ENCODE data around the gene TSEN34. TPM values are rescaled to one million over a fixed set of nuclear protein-coding genes. Genes with fewer than 3 reads are reported as not detected.
"Not testable (repeated sequence)": the region's sequence is repeated elsewhere in the genome, so short reads cannot be mapped to it uniquely, and the experiment has no call there.

Gene TSEN34
- total RNA-seq, 1 experiment from 2014 or later, result 122 TPM

DNA sequence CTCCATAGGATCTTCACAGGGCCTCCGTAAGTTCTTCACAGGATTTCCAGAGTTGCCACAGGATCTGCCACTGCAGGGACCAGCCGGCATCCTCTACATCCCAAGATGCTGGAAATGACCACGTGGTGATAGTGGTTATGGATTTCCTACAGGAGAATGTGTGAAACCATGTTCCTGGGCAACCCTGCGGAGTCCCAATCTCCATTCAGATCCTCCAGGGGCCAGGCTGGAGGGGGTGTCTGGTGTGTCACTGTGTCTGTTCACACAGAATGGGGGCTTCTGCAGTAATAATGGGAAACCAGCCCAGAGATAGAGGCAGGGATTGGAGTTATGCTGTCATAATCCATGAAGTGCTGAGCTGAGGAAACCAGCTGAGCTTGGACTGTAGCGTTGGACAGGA is 42.8 kb downstream of the TSEN34 start:
- TF ChIP-seq EZH2phosphoT487 (IDR thresholded peaks at IDR 0.05; ENCODE audit: borderline replicate concordance, low read length) (no peak), EZH2 (IDR thresholded peaks at IDR 0.05; ENCODE audit: low read length, unreplicated experiment) (no peak)
- TF ChIP-seq, protein P1, sequence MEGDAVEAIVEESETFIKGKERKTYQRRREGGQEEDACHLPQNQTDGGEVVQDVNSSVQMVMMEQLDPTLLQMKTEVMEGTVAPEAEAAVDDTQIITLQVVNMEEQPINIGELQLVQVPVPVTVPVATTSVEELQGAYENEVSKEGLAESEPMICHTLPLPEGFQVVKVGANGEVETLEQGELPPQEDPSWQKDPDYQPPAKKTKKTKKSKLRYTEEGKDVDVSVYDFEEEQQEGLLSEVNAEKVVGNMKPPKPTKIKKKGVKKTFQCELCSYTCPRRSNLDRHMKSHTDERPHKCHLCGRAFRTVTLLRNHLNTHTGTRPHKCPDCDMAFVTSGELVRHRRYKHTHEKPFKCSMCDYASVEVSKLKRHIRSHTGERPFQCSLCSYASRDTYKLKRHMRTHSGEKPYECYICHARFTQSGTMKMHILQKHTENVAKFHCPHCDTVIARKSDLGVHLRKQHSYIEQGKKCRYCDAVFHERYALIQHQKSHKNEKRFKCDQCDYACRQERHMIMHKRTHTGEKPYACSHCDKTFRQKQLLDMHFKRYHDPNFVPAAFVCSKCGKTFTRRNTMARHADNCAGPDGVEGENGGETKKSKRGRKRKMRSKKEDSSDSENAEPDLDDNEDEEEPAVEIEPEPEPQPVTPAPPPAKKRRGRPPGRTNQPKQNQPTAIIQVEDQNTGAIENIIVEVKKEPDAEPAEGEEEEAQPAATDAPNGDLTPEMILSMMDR (conservative IDR thresholded peaks at IDR 0.05; ENCODE audit: low read depth, low read length), result no peak
- BruUV-seq (replicated peaks), result no TSS peak

DNA sequence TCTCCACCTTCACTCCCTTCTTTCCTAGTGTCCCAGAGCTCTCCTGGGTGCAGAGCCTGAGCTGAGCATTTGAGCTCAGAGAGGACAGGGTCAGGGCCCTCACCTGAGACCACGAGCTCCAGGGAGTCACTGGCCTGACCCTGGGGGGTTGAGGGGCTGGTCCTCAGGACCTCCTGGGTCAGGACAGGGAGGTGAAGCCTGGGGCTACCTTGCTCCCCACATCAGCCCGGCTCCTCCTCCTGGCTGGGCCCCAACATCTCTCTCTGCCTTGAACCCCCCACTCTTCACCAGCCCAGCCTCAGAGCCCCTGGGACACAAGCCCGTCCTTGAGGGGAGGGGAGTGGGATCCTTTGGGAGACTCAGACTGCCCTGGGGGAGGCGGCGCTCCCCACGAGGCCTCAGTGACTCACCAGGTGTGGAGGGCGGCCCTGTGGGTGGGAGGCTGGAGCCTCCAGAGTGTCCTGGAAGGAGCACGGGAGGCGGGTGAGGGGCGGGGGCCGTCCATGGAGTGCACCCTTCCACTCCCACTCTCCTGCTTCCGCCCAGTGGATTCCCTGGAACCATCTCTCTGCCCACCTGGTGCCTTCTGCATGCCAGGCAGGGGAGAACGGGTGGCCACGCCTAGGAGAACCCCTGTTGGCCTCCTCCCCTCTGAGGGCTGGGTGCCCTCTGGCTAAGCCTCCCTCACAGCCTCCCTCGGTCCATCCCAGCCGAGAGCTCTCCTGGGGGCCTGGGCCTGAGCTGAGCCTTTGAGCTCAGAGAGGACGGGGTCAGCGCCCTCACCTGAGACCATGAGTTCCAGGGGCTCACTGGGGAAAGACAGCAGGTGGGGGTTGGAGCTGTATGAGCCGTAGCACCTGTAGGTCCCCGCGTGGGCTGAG is 48.6 kb downstream of the TSEN34 start:
- POLR2A ChIA-PET (ENCODE audit: unreplicated experiment); BruUV-seq (replicated peaks); H3K9me2 ChIP-seq (replicated peaks; ENCODE audit: low read length); H3K79me2 ChIP-seq (ENCODE audit: low read length); H3K4me3 ChIP-seq (ENCODE audit: low read length); H3K27ac ChIP-seq (ENCODE audit: low read length); H3K4me2 ChIP-seq (ENCODE audit: low read length); H3K4me1 ChIP-seq (ENCODE audit: insufficient read depth, low read length); H3K9me3 ChIP-seq (ENCODE audit: low read length); CTCF ChIA-PET; H2AFZ ChIP-seq (ENCODE audit: low read length); H3F3A ChIP-seq (ENCODE audit: low read length, unreplicated experiment); H4K20me1 ChIP-seq (ENCODE audit: low read length); DNase-seq; H3K9ac ChIP-seq (ENCODE audit: low read length); H3K36me3 ChIP-seq (ENCODE audit: low read depth, low read length): not testable (repeated sequence)
- intact Hi-C loops (cut with micrococcal nuclease), result loop anchor here (10.0 kb wide), 1 partner anchor 435 kb away; no protein-coding TSS in a partner anchor
- peaks cover 16% of the 10 kb centered on the region; the same call in 1 of the 2 replicates for H3K27me3 ChIP-seq (ENCODE audit: low read length)
- peak; percentile 26; the same call in 1 of the 2 replicates for ATAC-seq

More for the DNA sequence above, 42.8 kb downstream of the TSEN34 start:
- no peaks in the 10 kb centered on the region for H3F3A ChIP-seq (ENCODE audit: low read length, unreplicated experiment)
- POLR2A ChIA-PET (ENCODE audit: unreplicated experiment), result no interaction called here
- no peaks in the 10 kb centered on the region for H3K9me3 ChIP-seq (ENCODE audit: low read length)
- no peak overlapping the region for H3K9ac ChIP-seq (ENCODE audit: low read length)
- CTCF ChIA-PET, result interaction anchor here (0.6 kb wide), 1 partner anchor 376 kb away, joined by 5 read pairs; no protein-coding TSS in a partner anchor
- H3K4me2 ChIP-seq (ENCODE audit: low read length), result no peak overlapping the region
- H3K9me2 ChIP-seq (replicated peaks; ENCODE audit: low read length), result no peaks in the 10 kb centered on the region
- ATAC-seq, result no peak
- H2AFZ ChIP-seq (ENCODE audit: low read length), result no peak overlapping the region
- H3K79me2 ChIP-seq (ENCODE audit: low read length), result no peaks in the 10 kb centered on the region
- peaks cover 8% of the 10 kb centered on the region for H3K4me1 ChIP-seq (ENCODE audit: insufficient read depth, low read length)
- H3K27ac ChIP-seq (ENCODE audit: low read length), result no peak overlapping the region
- H4K20me1 ChIP-seq (ENCODE audit: low read length), result no peaks in the 10 kb centered on the region
- H3K27me3 ChIP-seq (ENCODE audit: low read length), result peaks cover 16% of the 10 kb centered on the region; the same call in 1 of the 2 replicates
- no peaks in the 10 kb centered on the region for H3K36me3 ChIP-seq (ENCODE audit: low read depth, low read length)
- no peak for DNase-seq
- H3K4me3 ChIP-seq (ENCODE audit: low read length), result no peak overlapping the region
- intact Hi-C loops (cut with micrococcal nuclease), result loop anchor here (10.0 kb wide), 1 partner anchor 429 kb away; no protein-coding TSS in a partner anchor

DNA sequence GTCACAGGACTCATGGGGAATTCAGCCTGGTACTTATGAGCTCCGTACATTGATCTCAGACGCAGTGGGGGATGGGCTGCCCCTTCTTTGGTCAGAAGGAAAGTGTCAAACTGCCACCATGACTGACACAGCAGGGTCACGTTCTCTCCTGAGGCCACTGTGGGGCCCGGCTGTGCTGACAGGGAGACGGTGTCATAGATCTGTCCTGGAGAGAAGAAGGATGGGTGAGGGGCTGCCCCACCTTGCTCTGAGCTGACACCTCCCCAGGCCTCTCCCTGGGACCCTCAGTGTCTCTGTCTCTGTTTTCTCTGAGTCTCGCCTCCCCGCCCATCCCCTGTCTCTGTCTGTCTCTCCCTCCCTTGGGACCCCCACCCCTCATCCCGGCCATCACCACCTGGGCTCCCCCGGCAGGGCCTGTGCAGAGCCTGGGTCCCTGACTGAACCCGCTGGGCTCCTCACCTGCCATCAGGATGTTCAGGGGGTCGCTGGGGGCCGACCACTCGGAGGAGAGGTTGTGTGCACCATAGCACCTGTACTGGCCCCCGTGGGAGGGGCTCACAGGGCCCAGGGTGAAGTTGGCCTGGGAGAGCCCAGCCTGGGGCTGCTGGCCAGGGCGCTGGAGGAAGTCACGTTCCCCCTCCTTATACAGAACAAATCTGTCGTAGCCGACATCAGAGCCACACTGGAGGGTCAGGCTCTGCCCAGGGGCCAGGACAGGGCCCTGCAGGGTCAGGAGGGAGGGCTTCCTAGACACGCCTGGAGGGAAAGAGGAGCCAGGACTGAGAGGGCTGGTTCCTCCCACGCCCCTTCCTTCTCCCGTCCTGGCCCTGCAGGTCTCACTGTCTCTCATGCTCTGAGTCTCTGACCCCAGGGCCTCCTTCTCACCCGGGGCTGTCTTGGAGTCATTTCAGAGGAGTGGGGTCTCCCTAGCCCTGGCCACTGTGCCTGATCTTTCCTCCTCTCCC is 49.5 kb downstream of the TSEN34 start:
- intact Hi-C loops (cut with micrococcal nuclease); H4K20me1 ChIP-seq (ENCODE audit: low read length); H3F3A ChIP-seq (ENCODE audit: low read length, unreplicated experiment); DNase-seq; H3K4me2 ChIP-seq (ENCODE audit: low read length); H3K36me3 ChIP-seq (ENCODE audit: low read depth, low read length); H3K9ac ChIP-seq (ENCODE audit: low read length); CTCF ChIA-PET; BruUV-seq (replicated peaks); H3K9me3 ChIP-seq (ENCODE audit: low read length); H3K27ac ChIP-seq (ENCODE audit: low read length); H3K9me2 ChIP-seq (replicated peaks; ENCODE audit: low read length); H3K4me3 ChIP-seq (ENCODE audit: low read length); ATAC-seq; POLR2A ChIA-PET (ENCODE audit: unreplicated experiment); H3K79me2 ChIP-seq (ENCODE audit: low read length); H2AFZ ChIP-seq (ENCODE audit: low read length); H3K4me1 ChIP-seq (ENCODE audit: insufficient read depth, low read length): not testable (repeated sequence)
- peaks cover 16% of the 10 kb centered on the region; the same call in 1 of the 2 replicates for H3K27me3 ChIP-seq (ENCODE audit: low read length)

DNA sequence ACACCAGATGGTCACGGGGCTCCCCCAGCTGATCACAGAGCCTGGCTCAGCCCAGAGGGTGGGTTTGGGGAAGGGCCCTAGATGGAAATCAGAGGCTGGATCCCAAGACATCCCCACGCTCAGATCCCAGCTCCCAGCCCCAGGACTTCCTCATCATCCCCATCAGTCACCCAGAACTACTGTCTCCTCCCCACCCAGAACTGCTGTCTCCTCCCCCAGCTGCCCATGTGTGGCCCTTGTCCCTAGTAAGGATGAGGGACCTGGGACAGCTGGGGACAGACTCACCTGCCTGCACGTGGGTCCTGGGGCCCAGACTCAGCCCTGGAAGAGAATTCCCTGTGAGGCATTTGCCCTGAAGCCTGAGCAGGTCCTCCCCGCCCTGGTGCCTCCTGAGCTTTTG is 51.1 kb downstream of the TSEN34 start:
- H3K27me3 ChIP-seq (ENCODE audit: low read length); H4K20me1 ChIP-seq (ENCODE audit: low read length); H3K9me2 ChIP-seq (replicated peaks; ENCODE audit: low read length); H3K4me1 ChIP-seq (ENCODE audit: insufficient read depth, low read length); H2AFZ ChIP-seq (ENCODE audit: low read length); ATAC-seq; CTCF ChIA-PET; POLR2A ChIA-PET (ENCODE audit: unreplicated experiment); H3K4me3 ChIP-seq (ENCODE audit: low read length); H3F3A ChIP-seq (ENCODE audit: low read length, unreplicated experiment); H3K9ac ChIP-seq (ENCODE audit: low read length); BruUV-seq (replicated peaks); H3K9me3 ChIP-seq (ENCODE audit: low read length); H3K27ac ChIP-seq (ENCODE audit: low read length); H3K79me2 ChIP-seq (ENCODE audit: low read length); H3K4me2 ChIP-seq (ENCODE audit: low read length); DNase-seq; intact Hi-C loops (cut with micrococcal nuclease); H3K36me3 ChIP-seq (ENCODE audit: low read depth, low read length): not testable (repeated sequence)

DNA sequence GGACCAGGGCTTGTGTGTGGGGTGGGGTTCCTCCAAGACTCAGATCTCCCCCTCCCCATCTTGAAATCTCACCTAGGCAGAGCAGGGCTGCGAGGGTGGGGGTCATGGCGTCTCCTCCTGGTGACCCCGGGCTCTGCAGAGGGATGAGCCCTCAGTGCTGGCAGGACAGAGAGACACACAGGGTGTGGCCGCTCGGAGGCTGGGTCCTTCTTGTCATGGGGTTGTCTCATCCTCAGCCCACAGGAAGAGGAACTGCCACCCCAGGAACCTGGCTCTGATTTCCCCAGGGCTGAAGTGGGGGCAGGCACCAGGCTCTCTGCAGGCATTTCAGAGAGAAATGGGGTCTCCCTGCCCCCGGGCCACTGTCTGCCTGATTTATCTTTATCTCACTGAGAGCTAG is 51.5 kb downstream of the TSEN34 start, which contains the start of gene LILRA6:
Gene LILRA6 (minus strand): TSS at position 145 of the 400 bp plus-strand sequence.
- DNase-seq; H3K79me2 ChIP-seq (ENCODE audit: low read length); POLR2A ChIA-PET (ENCODE audit: unreplicated experiment); H3K4me2 ChIP-seq (ENCODE audit: low read length); H2AFZ ChIP-seq (ENCODE audit: low read length); H3K27ac ChIP-seq (ENCODE audit: low read length); H3F3A ChIP-seq (ENCODE audit: low read length, unreplicated experiment); CTCF ChIA-PET; BruUV-seq (replicated peaks); H3K9me3 ChIP-seq (ENCODE audit: low read length); H3K36me3 ChIP-seq (ENCODE audit: low read depth, low read length); H3K27me3 ChIP-seq (ENCODE audit: low read length); ATAC-seq; H3K4me1 ChIP-seq (ENCODE audit: insufficient read depth, low read length); H3K9ac ChIP-seq (ENCODE audit: low read length); H3K4me3 ChIP-seq (ENCODE audit: low read length); H4K20me1 ChIP-seq (ENCODE audit: low read length); intact Hi-C loops (cut with micrococcal nuclease); H3K9me2 ChIP-seq (replicated peaks; ENCODE audit: low read length): not testable (repeated sequence)
